B cell (primary cell): Measurements from ENCODE around the gene TMEM9.

Experiments
- EZH2 ChIP-seq: IDR thresholded peaks from 2 replicates; pipeline ENCODE4 v1.6.1; 2012; ENCODE audit warnings: borderline replicate concordance, low read depth, mild to moderate bottlenecking, moderate library complexity, low read length; ENCODE audit not compliant: insufficient read depth, poor library complexity, severe bottlenecking
- TF ChIP-seq, protein P1 (sequence below): fragments of 200-600 bp; IDR thresholded peaks from one replicate; pipeline ENCODE4 v1.8.0; 2022; ENCODE audit warnings: antibody characterized with exemption, mild to moderate bottlenecking

DNA sequence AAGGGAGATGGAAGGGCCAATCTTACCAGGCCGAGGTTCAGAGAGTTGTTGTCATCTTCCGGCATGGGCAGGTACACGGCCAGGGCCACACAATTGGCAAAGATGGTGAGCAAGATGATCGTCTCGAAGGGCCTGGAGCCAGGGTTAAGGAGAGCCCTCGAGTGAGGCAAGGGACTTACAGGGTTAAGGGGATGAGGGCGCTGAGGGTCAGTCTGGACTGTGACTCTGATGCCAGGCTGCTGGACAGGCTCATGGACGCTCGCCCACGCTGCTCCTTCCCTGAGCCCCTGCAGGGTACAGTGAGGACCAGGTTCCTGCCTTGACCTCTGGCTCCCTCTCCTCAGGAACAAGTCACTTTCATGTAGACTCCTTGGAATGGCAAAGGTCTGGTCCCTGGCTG, 44.1 kb downstream of the TMEM9 start:
- TF ChIP-seq, protein P1, sequence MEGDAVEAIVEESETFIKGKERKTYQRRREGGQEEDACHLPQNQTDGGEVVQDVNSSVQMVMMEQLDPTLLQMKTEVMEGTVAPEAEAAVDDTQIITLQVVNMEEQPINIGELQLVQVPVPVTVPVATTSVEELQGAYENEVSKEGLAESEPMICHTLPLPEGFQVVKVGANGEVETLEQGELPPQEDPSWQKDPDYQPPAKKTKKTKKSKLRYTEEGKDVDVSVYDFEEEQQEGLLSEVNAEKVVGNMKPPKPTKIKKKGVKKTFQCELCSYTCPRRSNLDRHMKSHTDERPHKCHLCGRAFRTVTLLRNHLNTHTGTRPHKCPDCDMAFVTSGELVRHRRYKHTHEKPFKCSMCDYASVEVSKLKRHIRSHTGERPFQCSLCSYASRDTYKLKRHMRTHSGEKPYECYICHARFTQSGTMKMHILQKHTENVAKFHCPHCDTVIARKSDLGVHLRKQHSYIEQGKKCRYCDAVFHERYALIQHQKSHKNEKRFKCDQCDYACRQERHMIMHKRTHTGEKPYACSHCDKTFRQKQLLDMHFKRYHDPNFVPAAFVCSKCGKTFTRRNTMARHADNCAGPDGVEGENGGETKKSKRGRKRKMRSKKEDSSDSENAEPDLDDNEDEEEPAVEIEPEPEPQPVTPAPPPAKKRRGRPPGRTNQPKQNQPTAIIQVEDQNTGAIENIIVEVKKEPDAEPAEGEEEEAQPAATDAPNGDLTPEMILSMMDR = no peak
- TF ChIP-seq EZH2 = no peak
